Measurements from ENCODE around the gene MLEC.

DNA sequence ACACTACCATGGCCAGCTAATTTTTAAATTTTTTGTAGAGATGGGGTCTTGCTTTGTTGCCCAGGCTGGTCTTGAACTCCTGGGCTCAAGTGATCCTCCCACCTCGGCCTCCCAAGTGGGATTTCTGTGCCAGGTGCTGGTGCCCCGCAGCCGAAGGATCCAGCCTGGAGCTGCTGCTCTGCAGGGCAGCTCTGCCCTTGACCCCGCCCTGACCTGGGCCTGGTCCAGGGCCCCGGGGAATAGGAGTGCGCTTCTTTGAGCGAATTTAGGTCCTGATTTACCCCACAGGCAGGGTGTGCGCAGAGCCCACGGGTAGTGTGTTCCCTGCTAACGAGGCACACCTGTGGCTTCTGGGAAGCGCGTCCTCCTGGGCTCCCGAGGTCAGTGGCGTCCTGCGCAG is 53.9 kb downstream of the MLEC start:
- no peak for TF ChIP-seq EZH2 (IDR thresholded peaks at IDR 0.05; ENCODE audit: insufficient read depth, low read length)
- TF ChIP-seq, protein P1, sequence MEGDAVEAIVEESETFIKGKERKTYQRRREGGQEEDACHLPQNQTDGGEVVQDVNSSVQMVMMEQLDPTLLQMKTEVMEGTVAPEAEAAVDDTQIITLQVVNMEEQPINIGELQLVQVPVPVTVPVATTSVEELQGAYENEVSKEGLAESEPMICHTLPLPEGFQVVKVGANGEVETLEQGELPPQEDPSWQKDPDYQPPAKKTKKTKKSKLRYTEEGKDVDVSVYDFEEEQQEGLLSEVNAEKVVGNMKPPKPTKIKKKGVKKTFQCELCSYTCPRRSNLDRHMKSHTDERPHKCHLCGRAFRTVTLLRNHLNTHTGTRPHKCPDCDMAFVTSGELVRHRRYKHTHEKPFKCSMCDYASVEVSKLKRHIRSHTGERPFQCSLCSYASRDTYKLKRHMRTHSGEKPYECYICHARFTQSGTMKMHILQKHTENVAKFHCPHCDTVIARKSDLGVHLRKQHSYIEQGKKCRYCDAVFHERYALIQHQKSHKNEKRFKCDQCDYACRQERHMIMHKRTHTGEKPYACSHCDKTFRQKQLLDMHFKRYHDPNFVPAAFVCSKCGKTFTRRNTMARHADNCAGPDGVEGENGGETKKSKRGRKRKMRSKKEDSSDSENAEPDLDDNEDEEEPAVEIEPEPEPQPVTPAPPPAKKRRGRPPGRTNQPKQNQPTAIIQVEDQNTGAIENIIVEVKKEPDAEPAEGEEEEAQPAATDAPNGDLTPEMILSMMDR (IDR thresholded peaks at IDR 0.05; ENCODE audit: insufficient read depth, low read depth, low read length) = no peak
